ENCODE data around the gene SACS. TPM values are rescaled to one million over a fixed set of nuclear protein-coding genes. Genes with fewer than 3 reads are reported as not detected.

Gene SACS
- total RNA-seq, 2 donors from 2014 or later = 7.8 to 24.1 TPM

- no peak for DNase-seq (ENCODE audit: low spot score)
- Histone ChIP-seq H3K27ac (no peak overlapping the region), H3K9me3 (no peaks in the 10 kb centered on the region), H3K4me1 (replicated peaks) (no peaks in the 10 kb centered on the region), H3K4me3 (no peak overlapping the region), H3K27me3 (replicated peaks; ENCODE audit: insufficient read depth) (no peaks in the 10 kb centered on the region), H3K36me3 (no peaks in the 10 kb centered on the region)
- WGBS = 84% methylated on average over 4 of the region's 4 CpGs
- intact Hi-C loops (cut with DNase I) = no loop called here
- TF ChIP-seq POLR2A (IDR thresholded peaks at IDR 0.05) (no peak), CTCF (IDR thresholded peaks at IDR 0.05) (no peak), POLR2AphosphoS5 (IDR thresholded peaks at IDR 0.05) (no peak)
Observed at GRCh38 chr13:23472189-23472588, 38.7 kb upstream of the SACS start.

- no peak overlapping the region for H3K4me3 ChIP-seq
- intact Hi-C loops (cut with DNase I) = no loop called here
- no peaks in the 10 kb centered on the region for H3K27me3 ChIP-seq (replicated peaks; ENCODE audit: insufficient read depth)
- no peak for DNase-seq (ENCODE audit: low spot score)
- no peaks in the 10 kb centered on the region for H3K4me1 ChIP-seq (replicated peaks)
- no peaks in the 10 kb centered on the region for H3K36me3 ChIP-seq
- no peaks in the 10 kb centered on the region for H3K9me3 ChIP-seq
- TF ChIP-seq POLR2A (IDR thresholded peaks at IDR 0.05) (no peak), POLR2AphosphoS5 (IDR thresholded peaks at IDR 0.05) (peak; percentile 34)
- 32% methylated on average over 7 of the region's 7 CpGs for WGBS
- no peak overlapping the region for H3K27ac ChIP-seq
Observed at GRCh38 chr13:23470790-23471614, 37.5 kb upstream of the SACS start.

- no peaks in the 10 kb centered on the region for H3K9me3 ChIP-seq
- H3K4me3 ChIP-seq = no peak overlapping the region
- no peaks in the 10 kb centered on the region for H3K27me3 ChIP-seq (replicated peaks; ENCODE audit: insufficient read depth)
- WGBS = 59% methylated on average over 9 of the region's 9 CpGs
- TF ChIP-seq POLR2A (IDR thresholded peaks at IDR 0.05) (no peak), POLR2AphosphoS5 (IDR thresholded peaks at IDR 0.05) (no peak), CTCF (IDR thresholded peaks at IDR 0.05) (no peak)
- intact Hi-C loops (cut with DNase I) = loop anchor here (5.0 to 10.0 kb wide), 3 partner anchors 107 to 417 kb away; partner anchors contain the start of gene MIPEP
- no peaks in the 10 kb centered on the region for H3K4me1 ChIP-seq (replicated peaks)
- H3K36me3 ChIP-seq = no peaks in the 10 kb centered on the region
- no peak for DNase-seq (ENCODE audit: low spot score)
- no peak overlapping the region for H3K27ac ChIP-seq
Observed at GRCh38 chr13:23469951-23470421, 36.5 kb upstream of the SACS start.

- TF ChIP-seq POLR2AphosphoS5 (IDR thresholded peaks at IDR 0.05) (no peak), CTCF (IDR thresholded peaks at IDR 0.05) (no peak), POLR2A (IDR thresholded peaks at IDR 0.05) (no peak)
- intact Hi-C loops (cut with DNase I) = loop anchor here (5.0 to 10.0 kb wide), 3 partner anchors 108 to 418 kb away; partner anchors contain the start of gene MIPEP
- Histone ChIP-seq H3K27me3 (replicated peaks; ENCODE audit: insufficient read depth) (no peaks in the 10 kb centered on the region), H3K9me3 (no peaks in the 10 kb centered on the region), H3K4me3 (no peak overlapping the region), H3K4me1 (replicated peaks) (no peaks in the 10 kb centered on the region), H3K36me3 (no peaks in the 10 kb centered on the region), H3K27ac (no peak overlapping the region)
- 88% methylated on average over 3 of the region's 3 CpGs for WGBS
- no peak for DNase-seq (ENCODE audit: low spot score)
Observed at GRCh38 chr13:23468811-23469210, 35.3 kb upstream of the SACS start.

- WGBS = 80% methylated on average over 3 of the region's 3 CpGs
- TF ChIP-seq POLR2A (IDR thresholded peaks at IDR 0.05) = no peak
- TF ChIP-seq CTCF (IDR thresholded peaks at IDR 0.05) = no peak
- no peak for TF ChIP-seq POLR2AphosphoS5 (IDR thresholded peaks at IDR 0.05)
Observed at GRCh38 chr13:23467932-23468278, 34.4 kb upstream of the SACS start.

More at GRCh38 chr13:23467932-23468278, 34.4 kb upstream of the SACS start:
- intact Hi-C loops (cut with DNase I) = loop anchor here (1.0 to 10.0 kb wide), 4 partner anchors 109 to 419 kb away; partner anchors contain the start of gene MIPEP
- Histone ChIP-seq H3K27ac (no peak overlapping the region), H3K4me3 (no peak overlapping the region), H3K27me3 (replicated peaks; ENCODE audit: insufficient read depth) (no peaks in the 10 kb centered on the region), H3K9me3 (no peaks in the 10 kb centered on the region), H3K4me1 (replicated peaks) (no peaks in the 10 kb centered on the region), H3K36me3 (no peaks in the 10 kb centered on the region)
- no peak for DNase-seq (ENCODE audit: low spot score)

Data from prostate gland (tissue), 2 donors.